GM19372 (cell line): ENCODE data around the gene HMGXB3.

Experiments used
- ATAC-seq: cut with Tn5 transposase; IDR thresholded peaks from one replicate; pipeline ENCODE4 v1.9.1; 2021; ENCODE audit warnings: mild to moderate bottlenecking, low read depth, moderate library complexity; ENCODE audit not compliant: unreplicated experiment

Gene HMGXB3

GRCh38 chr5:150066436-150066835, 65.9 kb downstream of the HMGXB3 start:
- ATAC-seq: no peak

GRCh38 chr5:150066901-150067396, 66.4 kb downstream of the HMGXB3 start:
- no peak for ATAC-seq

GRCh38 chr5:150067405-150067960, 66.9 kb downstream of the HMGXB3 start:
- ATAC-seq: no peak

- ATAC-seq: no peak
Measured at GRCh38 chr5:150068071-150068470, 67.5 kb downstream of the HMGXB3 start.

GRCh38 chr5:150068472-150068871, 67.9 kb downstream of the HMGXB3 start:
- ATAC-seq: no peak

GRCh38 chr5:150068961-150069645, 68.6 kb downstream of the HMGXB3 start:
- no peak for ATAC-seq

- ATAC-seq: no peak
Measured at GRCh38 chr5:150069672-150070627, 69.4 kb downstream of the HMGXB3 start.

GRCh38 chr5:150070821-150071220, 70.3 kb downstream of the HMGXB3 start:
- no peak for ATAC-seq

- no peak for ATAC-seq
Measured at GRCh38 chr5:150073086-150073625, 72.6 kb downstream of the HMGXB3 start.

GRCh38 chr5:150073677-150074076, 73.1 kb downstream of the HMGXB3 start:
- no peak for ATAC-seq

GRCh38 chr5:150075233-150075632, 74.7 kb downstream of the HMGXB3 start:
- ATAC-seq: no peak

- ATAC-seq: no peak
Measured at GRCh38 chr5:150075806-150076205, 75.3 kb downstream of the HMGXB3 start.

GRCh38 chr5:150077060-150077459, 76.5 kb downstream of the HMGXB3 start:
- no peak for ATAC-seq

GRCh38 chr5:150077996-150078801, 77.7 kb downstream of the HMGXB3 start:
- ATAC-seq: no peak

- no peak for ATAC-seq
Measured at GRCh38 chr5:150078802-150079689, 78.5 kb downstream of the HMGXB3 start.

GRCh38 chr5:150079909-150080461, 79.4 kb downstream of the HMGXB3 start:
- ATAC-seq: no peak

GRCh38 chr5:150080696-150081435, 80.3 kb downstream of the HMGXB3 start:
- ATAC-seq: no peak
